HS-5 (cell line): ENCODE data around the gene ADAMTS3.

Source experiments
- DNase-seq: peaks from one replicate; pipeline ENCODE4 v3.0.0-alpha.2; 2012; ENCODE audit warnings: low read depth

ADAMTS3 gene

DNA sequence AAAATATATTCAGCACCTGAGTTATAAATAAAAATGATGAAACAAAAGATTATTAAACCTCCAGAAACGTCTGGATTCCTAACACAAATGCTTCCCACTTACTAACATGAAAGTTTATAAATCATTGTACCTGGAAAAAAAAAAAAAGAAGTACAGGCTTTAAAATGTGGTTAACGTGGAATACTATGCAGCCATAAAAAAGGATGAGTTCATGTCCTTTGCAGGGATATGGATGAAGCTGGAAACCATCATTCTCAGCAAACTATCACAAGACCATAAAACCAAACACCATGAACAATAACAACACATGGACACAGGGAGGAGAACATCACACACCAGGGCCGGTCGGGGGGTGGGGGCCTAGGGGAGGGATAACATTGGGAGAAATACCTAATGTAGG, 160.5 kb downstream of the ADAMTS3 start:
- DNase-seq: no peak

DNA sequence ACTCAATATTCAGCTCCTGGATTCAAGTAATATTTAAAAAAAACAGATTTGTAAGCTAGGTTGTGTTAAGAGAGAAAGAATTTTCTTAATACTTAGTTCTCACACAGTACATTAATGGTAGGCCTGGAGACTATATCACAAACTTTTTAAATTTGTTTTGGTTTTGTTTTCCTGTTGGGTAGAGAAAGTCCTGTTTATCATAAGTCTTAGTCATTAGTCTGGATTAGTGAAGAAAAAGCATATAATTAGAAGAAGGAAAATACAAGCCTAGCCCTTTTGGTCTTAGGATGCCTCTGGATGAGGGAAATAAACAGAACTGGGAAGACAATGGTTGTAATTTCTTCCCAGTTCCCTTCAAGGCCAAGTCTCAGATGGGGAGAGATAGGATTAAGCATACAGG, 163.6 kb downstream of the ADAMTS3 start:
- no peak for DNase-seq

DNA sequence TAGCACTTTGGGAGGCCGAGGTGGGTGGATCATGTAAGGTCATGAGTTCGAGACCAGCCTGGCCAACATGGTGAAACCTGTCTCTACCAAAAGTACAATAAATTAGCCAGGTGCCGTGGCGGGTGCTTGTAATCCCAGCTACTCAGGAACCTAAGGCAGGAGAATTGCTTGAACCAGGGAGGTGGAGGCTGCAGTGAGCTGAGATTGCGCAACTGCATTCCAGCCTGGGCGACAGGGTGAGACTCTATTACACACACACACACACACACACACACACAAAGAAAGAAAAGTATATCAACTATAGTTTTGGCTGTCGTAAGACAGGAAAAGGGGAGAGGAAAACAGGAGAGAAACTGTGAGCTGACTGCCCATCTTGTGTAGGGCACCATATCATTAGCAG, 171.7 kb downstream of the ADAMTS3 start:
- no peak for DNase-seq

DNA sequence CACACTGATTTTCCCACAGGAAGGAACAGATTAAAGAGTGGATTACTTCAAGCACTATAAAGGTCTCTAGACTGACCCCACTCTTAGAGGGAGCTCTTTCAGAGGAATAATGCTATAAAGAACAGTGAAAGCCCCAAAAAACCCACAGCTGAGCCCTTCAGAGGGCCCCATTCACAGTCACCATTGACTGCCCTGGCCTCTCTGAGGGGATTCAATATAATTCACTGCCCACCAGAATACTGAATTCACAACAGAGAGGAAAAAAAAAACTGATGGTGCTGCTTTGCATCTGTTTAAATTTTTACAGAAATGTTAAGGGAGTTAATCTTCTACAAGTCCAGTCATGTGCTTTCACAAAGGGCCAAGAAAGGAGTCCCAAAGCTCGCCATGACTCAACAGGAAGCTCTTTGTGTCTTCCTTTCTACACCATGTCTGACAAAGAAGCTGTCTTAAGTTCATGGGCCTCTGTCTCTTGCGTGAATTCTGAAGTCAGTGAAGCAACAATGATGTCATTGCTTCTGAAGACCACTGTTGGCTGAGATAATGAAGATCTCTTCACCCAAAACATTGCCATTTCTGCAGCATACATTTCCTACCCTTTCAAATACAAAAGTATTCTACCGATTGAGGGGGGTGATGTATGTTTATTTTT, 174.9 kb downstream of the ADAMTS3 start:
- DNase-seq: no peak

DNA sequence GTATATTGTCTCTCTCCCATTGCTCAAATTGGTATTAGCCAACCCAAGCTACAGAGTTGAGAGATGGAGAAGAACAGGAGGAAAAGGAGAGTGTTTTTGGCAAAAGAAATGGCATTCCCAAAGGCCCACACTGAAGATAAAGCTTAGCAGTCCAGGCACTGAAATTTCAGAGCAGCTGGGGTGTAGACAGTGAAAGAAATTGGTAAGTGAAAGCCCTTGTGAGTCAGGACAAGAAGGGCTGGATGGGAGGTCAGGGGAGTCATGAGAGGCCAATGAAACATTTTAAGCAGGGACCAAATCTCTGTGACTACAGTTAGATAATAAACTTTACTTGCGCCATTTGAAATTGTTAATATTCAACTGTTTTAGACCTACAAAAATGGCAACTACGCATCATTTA, 177.7 kb downstream of the ADAMTS3 start:
- DNase-seq: no peak

DNA sequence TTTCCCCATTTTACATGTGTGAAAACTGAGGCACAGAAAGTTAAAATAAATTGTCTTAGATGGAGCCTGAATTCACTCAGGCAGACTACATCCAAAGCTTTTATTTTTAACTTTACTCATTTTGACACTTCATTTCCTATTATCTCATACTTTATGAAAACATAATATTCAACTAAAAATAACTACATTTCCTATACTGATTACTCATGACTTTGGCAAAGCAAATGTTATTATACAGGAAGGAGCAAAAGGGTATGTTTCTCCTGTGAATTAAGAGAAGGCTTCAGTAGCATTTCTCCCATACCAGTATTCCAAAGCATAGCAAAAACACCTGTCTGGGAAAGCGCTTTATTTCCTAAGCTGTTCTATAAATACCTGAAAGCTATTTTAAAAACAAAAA, 178.6 kb downstream of the ADAMTS3 start:
- DNase-seq: no peak

DNA sequence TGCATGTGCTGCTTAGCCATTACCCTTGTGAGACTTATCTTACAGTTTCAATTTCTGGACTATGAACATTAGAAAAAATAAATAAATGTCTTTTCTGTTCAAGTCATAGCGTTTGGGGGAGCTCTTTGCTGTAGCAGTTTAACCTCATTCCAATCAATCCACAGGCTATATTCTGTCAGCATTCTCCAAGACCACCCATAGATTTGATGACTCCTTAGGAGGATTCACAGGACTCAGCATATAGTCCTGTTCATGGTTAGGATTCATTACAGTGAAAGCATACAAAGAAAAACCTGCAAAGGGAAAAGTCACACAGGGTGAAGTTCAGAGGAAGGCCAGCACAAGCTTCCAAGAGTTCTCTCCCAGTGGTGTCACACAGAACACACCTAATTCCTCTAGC, 180.5 kb downstream of the ADAMTS3 start:
- DNase-seq: no peak

DNA sequence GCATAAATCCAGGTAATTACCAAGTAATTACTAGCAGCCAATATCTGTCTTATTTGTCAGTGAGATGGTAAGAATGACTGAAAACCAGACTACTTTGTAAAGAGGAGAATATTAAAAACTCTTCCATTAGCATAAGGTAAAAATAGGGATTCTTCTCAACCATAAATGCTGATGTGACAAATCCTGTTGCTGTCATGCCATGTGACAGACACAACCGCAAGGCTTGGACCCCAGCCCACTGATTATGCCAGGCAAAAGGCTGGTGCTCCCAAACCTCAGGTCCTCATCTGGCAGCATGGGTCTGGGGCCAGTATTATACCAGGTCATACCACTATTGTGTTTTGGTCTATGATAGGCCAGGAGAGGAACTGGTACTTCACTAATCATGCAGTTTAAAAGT, 181.1 kb downstream of the ADAMTS3 start:
- DNase-seq: no peak

DNA sequence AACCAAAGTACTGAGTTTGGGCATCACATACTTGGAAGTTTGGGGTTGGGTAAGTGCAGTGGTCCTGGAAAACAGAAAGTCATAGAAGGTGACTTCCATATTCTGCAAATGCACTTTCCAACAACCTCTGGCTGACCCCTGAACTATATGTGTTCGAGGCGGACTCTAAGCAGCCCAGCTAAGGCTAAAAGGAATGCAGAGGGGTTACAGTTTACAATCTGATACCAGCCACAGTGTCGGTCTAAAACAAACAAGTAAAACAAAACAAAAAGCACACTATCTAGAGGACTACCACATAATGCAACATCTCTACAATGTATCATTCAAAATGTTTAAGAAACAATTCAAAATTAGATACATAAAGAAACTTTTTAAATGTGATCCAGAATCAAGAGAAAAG, 185.6 kb downstream of the ADAMTS3 start:
- DNase-seq: no peak

DNA sequence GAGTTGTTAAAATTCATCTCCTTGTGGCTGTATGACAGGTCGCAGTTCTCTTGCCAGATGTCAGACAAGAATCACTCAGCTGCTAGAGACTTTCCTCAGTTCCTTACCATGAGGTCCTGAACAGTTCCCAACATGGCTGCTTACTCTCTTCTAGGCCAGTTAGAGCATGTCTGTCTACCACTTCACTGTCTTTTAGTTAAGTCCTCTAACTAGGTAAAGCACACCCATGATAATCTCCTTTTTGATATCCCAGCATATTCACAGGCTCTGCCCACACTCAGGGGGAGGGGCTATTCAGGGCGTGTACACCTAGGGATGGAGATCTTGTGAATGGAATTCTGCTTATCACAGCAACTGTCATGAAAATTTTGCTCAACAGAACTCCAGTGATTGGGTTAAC, 190.1 kb downstream of the ADAMTS3 start:
- DNase-seq: no peak

DNA sequence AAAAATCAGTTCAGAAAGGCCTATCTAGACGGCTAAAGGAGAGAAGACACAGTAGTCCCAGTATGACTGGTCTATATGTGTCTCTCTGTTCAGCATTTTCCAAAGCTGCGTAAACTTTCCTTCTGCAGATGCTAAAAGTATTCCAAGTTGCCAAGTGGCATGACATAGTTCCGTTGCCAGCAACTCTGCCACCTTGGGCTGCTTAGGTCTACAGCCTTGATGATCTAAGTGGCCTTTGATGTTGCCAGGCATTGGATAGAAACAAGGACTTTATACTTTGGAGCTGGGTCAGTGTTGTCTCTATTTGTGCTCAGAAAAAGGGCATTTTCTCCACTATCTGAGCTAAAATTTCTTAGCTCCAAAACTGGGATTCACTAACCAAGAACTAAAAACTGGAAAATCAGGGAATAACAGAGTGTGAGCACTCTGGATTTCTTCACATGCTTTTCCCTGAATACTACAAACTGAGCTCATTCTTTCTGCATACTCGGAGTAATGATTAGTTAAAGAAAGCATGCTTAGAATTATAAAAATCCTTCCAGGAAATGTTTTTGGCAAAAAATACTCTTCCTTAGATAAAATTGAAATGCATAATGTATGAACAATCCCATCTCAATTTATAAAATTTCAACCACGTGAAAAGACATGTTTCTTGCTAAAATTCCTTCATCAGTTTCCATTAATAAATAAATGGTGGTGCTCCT, 191.4 kb downstream of the ADAMTS3 start:
- no peak for DNase-seq

DNA sequence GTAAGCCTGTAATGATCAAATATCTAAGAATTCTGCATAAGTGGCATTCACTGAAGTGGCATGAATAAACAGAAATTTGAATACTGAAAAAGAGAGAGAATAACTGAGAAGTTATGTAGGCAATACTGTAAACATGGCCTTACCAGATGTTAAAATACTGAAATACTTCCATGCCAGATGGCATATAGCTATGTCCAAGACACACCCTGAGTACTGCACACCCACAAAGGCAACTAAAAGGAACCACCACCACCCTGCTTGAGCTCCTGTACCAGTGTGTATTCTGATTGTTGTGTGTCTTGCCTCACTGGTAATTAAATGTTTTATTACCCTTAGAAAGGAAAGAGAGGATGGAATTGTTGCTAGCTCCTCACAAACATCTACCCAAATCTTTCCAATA, 192.1 kb downstream of the ADAMTS3 start:
- no peak for DNase-seq

DNA sequence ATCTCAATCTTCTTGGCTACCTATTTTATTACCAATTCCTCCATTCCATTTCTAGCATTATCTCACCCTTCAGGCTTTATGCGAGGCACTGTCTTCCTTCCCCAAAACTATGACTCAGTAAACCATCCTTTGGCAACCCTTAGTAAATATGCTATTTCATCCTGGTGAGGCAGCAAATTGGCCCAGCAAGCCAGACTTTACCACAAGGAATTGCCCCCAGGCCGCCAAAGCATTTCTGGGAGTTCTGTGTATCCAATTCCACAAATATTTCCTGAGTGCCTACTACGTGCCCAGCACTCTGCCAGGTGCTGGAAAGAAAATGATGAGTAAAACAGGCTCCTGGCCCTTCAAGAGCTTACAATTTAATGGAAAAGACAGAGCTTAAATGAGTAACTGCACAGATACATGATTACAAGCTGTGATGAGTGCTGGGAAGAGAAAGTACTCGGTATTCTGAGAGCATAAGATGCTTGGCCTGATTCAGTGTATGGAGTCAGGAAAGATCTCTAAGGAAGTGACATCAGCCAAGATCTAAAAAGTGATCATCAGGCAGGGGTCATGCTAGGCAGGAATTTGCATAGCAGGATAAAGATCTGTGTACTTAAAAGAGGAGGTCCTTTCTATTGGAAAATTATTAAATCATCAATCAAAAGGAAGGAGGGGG, 193.8 kb downstream of the ADAMTS3 start:
- DNase-seq: peak; percentile 49

DNA sequence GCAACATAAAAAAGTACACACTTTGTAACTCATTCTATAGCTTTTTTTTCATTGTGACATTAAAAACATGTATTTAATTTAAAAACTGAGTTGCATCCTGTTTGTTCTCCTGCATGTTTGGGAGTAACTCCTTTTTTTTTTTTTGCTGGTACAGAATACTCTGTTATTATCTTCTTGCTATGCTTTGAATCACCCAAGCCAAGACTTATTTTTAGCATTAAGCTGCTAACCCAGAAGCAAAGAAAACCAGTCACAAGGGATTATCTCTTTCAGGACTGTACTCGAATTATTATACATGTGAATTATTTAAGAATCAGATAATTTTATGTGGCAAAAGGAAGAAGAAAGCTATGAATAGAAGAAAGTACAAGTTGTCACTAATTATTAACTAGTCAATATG, 194.9 kb downstream of the ADAMTS3 start:
- no peak for DNase-seq

DNA sequence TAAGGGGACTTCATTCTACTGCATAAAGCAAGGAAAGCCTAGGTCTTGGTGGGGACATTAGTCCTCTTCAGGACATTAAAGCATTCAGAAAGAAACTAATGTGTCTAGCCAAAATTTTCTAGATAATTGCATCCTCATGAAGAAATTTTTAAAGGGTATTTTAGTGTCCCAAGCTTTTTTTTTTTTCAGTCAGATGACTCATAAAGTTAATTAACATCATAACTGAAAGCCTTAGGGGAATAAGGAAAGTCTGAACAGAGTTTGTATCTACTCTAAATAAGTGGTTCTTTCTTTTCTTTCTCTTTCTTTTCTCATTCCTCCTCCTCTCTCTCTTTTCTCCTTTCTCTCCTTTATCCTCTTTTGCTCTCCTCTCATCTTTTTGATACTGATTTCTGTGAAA, 202.4 kb downstream of the ADAMTS3 start:
- DNase-seq: no peak

DNA sequence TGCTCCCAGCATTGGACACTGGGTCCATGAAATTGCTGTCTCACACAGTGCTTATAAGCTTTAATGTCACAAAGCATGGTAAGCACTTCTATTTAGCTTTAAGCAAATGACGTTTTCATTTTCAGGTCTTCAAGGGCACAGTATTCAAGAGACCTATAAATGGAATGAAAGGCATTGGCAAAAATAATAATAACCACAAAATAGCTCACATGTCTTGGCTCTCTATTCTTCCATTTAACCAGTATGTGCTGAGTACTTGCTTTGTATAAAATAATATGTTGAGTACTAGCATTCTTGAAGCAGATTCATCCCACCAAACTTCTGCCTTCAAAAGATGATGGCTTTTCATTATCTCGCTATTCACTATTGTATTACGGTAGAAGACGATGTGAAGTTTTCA, 203.0 kb downstream of the ADAMTS3 start:
- DNase-seq: no peak

DNA sequence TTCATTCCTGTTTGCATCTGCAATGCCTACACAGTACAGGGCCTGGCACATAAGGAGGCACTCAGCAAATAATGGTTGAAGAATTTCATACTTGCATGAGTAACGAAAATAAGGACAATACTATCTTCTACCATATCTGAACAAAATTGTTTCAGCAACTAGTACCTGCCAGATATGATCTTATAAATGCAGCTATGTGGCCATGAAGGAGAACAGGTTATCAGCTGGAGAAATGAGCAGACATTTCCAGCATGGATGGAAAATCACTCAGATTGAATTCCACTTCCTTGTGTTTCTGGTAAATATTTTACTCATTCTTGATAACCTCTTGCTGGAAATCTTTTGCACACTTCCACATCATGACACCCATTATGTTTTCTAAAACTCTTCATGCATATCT, 204.0 kb downstream of the ADAMTS3 start:
- DNase-seq: no peak

DNA sequence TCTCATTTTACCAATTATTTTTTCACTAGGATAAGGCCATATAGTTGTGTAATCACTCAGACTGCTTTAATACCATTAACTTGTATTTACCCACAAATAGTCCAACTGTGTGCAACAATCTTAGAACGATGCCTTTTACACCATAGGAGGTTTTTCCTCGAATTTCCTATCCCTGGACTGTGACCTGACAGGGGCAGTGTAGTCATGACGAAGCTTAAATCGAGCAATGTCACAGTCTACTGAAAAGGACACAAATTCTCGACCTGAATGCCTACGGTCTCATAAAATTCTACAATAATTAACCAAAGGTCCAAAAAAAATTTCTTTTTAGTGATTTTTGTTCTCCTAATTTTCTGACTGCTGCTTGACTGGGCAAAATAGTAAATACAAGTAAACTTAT, 208.9 kb downstream of the ADAMTS3 start:
- DNase-seq: no peak

DNA sequence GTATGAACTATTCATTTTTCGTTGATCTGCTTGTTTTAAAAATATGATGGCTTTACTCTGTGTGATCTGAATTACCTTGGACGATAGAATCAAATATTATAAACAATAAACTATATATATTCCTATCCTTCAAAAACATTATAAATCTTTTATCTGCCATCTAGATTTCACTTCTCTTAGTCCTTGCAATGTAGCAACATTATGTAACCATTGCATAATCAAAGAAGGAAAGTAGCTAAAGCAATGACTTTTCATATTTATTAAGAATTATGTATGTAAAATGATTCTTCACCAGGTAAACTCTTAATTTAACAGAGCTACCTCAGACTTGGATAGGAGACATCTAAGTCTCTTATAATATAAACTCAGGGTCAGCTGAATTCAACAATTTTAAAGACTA, 210.5 kb downstream of the ADAMTS3 start:
- DNase-seq: no peak

DNA sequence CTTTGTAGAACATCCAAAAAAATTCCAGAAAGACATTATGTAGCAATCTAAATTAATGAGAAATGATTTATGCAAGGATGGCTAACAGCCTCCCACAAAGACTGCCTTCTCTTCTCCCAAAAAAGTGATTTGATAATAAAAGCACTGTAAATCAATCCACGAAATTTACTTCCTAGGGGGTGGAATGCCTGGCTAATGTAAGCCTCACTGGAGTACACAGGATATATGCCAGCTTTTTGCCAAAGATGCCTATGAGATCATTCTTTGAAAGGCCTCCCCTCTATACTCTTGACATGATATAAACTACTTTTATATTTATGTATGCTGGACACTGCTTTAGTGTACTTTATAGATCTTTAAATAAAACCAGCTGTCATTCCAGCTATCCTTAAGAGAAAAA, 211.1 kb downstream of the ADAMTS3 start:
- DNase-seq: no peak

DNA sequence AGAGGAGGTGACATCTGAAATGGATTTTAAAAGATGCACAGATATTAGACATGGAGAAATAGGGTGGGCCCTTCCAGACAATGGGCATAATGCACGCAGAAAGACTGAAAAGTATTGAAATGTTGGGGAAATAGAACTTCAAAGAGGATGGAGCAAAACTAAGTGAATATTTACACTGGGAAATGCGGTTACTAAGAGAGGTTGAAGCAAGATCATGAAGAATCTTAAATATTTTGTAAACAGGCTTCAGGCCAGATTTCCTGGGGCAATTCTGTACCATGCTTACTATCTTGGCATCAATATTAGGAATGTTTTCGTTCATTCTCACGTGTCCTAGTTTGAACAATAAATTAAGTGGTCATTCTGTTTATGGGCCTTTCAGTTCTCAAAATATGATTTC, 216.3 kb downstream of the ADAMTS3 start:
- DNase-seq: no peak

DNA sequence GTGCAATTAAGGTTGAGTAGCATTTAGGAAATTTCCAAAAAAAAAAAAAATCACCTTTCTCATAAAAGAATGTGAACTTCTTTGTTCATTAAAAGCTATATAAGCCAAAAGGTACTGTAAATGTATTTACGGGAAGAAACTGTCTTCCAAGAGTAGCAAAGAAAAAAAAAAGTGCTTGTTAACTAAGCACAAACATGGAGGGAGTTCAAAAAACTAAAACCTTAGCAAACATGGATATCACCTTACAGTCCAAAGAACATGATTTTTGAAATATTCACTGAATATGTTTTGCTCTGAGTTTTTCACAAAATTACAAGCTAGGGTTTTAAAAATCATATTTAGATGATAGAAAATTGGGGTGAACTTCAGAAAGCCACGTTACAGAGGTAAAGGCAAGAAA, 217.5 kb downstream of the ADAMTS3 start:
- DNase-seq: no peak

DNA sequence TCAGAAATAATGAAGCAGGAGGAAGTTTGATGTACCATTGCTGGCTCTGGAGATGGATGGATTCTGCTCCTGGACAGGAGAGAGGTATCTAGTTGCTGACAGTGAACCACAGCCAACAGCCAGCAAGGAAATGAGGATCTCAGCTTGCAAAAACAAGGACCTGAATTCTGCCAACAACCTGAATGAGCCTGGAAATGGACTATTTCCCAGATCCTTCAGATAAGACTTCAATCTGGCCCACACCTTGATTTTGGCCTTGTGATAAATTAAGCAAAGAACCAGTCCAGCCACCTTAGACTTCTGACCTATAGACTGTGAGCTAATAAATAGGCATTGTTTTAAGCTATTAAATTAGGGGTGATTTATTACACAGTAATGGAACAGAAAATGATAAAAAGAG, 220.3 kb downstream of the ADAMTS3 start:
- DNase-seq: no peak

DNA sequence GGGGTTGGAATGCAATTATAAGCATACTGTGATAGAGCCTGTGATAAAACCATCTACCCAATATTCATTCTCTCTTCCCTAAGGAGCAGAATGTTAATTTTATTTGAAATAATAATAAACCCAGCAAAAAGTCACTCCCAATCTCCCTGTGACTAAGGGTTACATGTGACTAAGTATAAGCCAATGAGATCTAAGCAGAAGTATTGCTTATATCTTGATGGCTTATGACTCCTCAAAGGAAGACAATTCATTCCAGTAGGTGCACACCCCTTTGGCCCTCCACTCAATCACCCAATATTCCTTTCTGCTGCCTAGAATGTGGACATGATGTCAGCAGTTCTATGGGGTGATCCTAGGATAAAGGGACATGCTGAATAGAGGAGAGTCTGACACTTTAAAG, 224.6 kb downstream of the ADAMTS3 start:
- no peak for DNase-seq
